ENCODE data around the gene EXO5.
"Not testable (repeated sequence)": the region's sequence is repeated elsewhere in the genome, so short reads cannot be mapped to it uniquely, and the experiment has no call there.

The EXO5 gene

GRCh38 chr1:40553017-40553416 lies 44.5 kb downstream of the EXO5 start (continued):
- TF ChIP-seq ZFP30 (CRISPR knock-in tag; IDR thresholded peaks at IDR 0.05) (no peak), ISL1 (CRISPR knock-in tag; IDR thresholded peaks at IDR 0.05) (no peak), CREB5 (CRISPR knock-in tag; IDR thresholded peaks at IDR 0.05; ENCODE audit: low read depth) (no peak), GLIS3 (CRISPR knock-in tag; IDR thresholded peaks at IDR 0.05) (no peak), TSHZ2 (CRISPR knock-in tag; IDR thresholded peaks at IDR 0.05) (no peak), ZNF70 (CRISPR knock-in tag; IDR thresholded peaks at IDR 0.05) (no peak), CSDC2 (CRISPR knock-in tag; IDR thresholded peaks at IDR 0.05) (no peak)

- not testable (repeated sequence) for ATAC-seq
These were observed 46.2 kb downstream of the EXO5 start for GRCh38 chr1:40554807-40555206.

- TF ChIP-seq PPARA (CRISPR knock-in tag; IDR thresholded peaks at IDR 0.05; ENCODE audit: borderline replicate concordance): no peak
- no peak for TF ChIP-seq ISL1 (CRISPR knock-in tag; IDR thresholded peaks at IDR 0.05)
- TF ChIP-seq ZNF8 (CRISPR knock-in tag; IDR thresholded peaks at IDR 0.05): no peak
- TF ChIP-seq ZNF70 (CRISPR knock-in tag; IDR thresholded peaks at IDR 0.05): no peak
- TF ChIP-seq TOX (CRISPR knock-in tag; IDR thresholded peaks at IDR 0.05; ENCODE audit: borderline replicate concordance): no peak
- no peak for TF ChIP-seq TSHZ2 (CRISPR knock-in tag; IDR thresholded peaks at IDR 0.05)
- no peak for TF ChIP-seq ESRRG (CRISPR knock-in tag; IDR thresholded peaks at IDR 0.05)
- TF ChIP-seq ARNTL (CRISPR knock-in tag; IDR thresholded peaks at IDR 0.05; ENCODE audit: borderline replicate concordance, low read depth): no peak
- no peak for TF ChIP-seq RARB (CRISPR knock-in tag; IDR thresholded peaks at IDR 0.05)
- no peak for TF ChIP-seq CSDC2 (CRISPR knock-in tag; IDR thresholded peaks at IDR 0.05)
- no peak for TF ChIP-seq POU6F1 (CRISPR knock-in tag; IDR thresholded peaks at IDR 0.05; ENCODE audit: borderline replicate concordance, low read depth)
- TF ChIP-seq GLIS3 (CRISPR knock-in tag; IDR thresholded peaks at IDR 0.05): no peak
- no peak for TF ChIP-seq ZFP30 (CRISPR knock-in tag; IDR thresholded peaks at IDR 0.05)
- no peak for TF ChIP-seq PATZ1 (CRISPR knock-in tag; IDR thresholded peaks at IDR 0.05; ENCODE audit: borderline replicate concordance)
- TF ChIP-seq ZNF565 (CRISPR knock-in tag; conservative IDR thresholded peaks at IDR 0.05; ENCODE audit: low read depth): no peak
- TF ChIP-seq SNAI2 (CRISPR knock-in tag; IDR thresholded peaks at IDR 0.05): no peak
- ATAC-seq: no peak
These were observed 47.6 kb downstream of the EXO5 start for GRCh38 chr1:40556121-40556520.

GRCh38 chr1:40558241-40558640 lies 49.7 kb downstream of the EXO5 start:
- not testable (repeated sequence) for ATAC-seq
